GM13977 (cell line): ENCODE measurements around the gene CAPN1.

Source experiments
- DNase-seq: peaks from one replicate; pipeline ENCODE4 v3.0.0; 2012; ENCODE audit warnings: low spot score
- CTCF ChIP-seq: IDR thresholded peaks from 2 replicates; pipeline ENCODE4 v1.5.1; 2012; ENCODE audit warnings: mild to moderate bottlenecking, control low read depth; ENCODE audit not compliant: insufficient read depth; ENCODE audit errors: extremely low read depth, missing control alignments
- in situ Hi-C: fragments of 300-500 bp; cut with MboI; formaldehyde crosslinking; loops from one replicate; pipeline ENCODE4 v1.12.0; 2022; ENCODE audit warnings: low sequenced_read_pairs, low pct_unique_long_range_greater_than_20kb, mixed read lengths, inconsistent platforms; ENCODE audit not compliant: unreplicated experiment

The CAPN1 gene

GRCh38 chr11:65206901-65207300, 25.2 kb downstream of the CAPN1 start:
- TF ChIP-seq CTCF: no peak
- in situ Hi-C loops: loop anchor here (10.0 kb wide), 1 partner anchor 48 kb away; no protein-coding TSS in a partner anchor
- DNase-seq: no peak

GRCh38 chr11:65207918-65208784, 26.4 kb downstream of the CAPN1 start:
- TF ChIP-seq CTCF: no peak
- in situ Hi-C loops: loop anchor here (10.0 kb wide), 1 partner anchor 47 kb away; no protein-coding TSS in a partner anchor
- no peak for DNase-seq

- TF ChIP-seq CTCF: no peak
- no peak for DNase-seq
- in situ Hi-C loops: loop anchor here (10.0 kb wide), 1 partner anchor 46 kb away; no protein-coding TSS in a partner anchor
These were observed 27.3 kb downstream of the CAPN1 start for GRCh38 chr11:65208785-65209710.

- in situ Hi-C loops: loop anchor here (10.0 kb wide), 1 partner anchor 45 kb away; no protein-coding TSS in a partner anchor
- no peak for TF ChIP-seq CTCF
- no peak for DNase-seq
These were observed 28.1 kb downstream of the CAPN1 start for GRCh38 chr11:65209711-65210360.

- TF ChIP-seq CTCF: no peak
- no peak for DNase-seq
- in situ Hi-C loops: no loop called here
These were observed 28.6 kb downstream of the CAPN1 start for GRCh38 chr11:65210361-65210731.

GRCh38 chr11:65210748-65211147, 29.0 kb downstream of the CAPN1 start:
- in situ Hi-C loops: no loop called here
- no peak for TF ChIP-seq CTCF
- no peak for DNase-seq
